NCI-H526 (cell line): Measurements from ENCODE around the gene EARS2.

Experiments used
- DNase-seq, 2 experiments: peaks; one replicate each; lab custom pipeline; 2025; lab: John Stamatoyannopoulos, UW

The EARS2 gene

DNA sequence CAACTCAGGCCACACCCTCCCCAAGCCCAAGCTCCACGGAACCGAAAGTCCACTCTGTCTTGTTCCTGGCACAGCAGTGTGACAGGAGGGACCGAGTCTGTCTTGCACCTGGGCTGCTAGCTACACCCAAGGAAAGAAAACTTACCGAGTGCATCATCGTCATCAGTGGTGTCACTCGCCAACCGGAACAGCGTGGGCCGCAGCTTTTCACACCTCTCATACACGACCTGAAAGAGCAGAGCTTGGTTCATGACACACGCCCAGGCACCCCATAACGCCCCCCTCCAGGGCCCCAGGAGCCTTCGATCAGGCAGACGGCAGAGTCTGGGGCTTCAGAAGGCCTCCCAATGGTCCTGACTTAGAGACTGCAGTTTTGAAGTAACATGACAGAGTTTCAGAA is 74.4 kb downstream of the EARS2 start:
- no peak for DNase-seq

DNA sequence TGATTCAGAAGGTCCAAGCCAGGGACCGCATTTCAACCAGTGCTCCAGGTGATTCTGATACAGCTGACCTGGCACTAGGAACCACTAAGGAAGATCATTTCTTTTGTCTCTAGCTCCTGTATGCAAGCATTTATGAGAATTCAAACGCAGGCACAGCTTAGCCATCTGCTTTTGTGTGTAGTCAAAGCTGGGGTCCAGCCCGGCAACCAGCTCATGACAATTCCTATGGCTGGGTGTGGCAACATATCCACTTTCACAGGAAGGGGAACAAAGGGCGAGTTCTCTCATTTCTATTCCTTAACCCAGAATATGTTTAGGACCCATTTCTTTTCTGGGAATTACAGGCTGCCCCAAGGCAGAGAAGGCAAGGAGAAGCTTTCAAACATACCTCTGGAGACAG is 76.9 kb downstream of the EARS2 start:
- no peak for DNase-seq

DNA sequence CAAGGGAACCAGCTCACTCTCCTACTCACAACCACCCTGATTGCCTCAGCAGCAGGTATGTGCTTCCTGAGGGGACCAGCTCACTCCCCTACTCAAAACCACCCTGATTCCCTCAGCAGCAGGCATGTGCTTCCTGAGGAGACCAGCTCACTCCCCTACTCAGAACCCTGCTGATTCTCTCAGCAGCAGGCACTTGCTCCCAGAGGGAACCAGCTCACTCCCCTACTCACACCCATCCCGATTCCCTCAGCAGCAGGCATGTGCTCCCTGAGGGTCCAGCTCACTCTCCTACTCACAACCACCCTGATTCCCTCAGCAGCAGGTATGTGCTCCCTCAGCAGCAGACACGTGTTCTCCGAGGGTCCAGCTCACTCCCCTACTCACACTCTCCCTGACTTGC is 78.0 kb downstream of the EARS2 start:
- DNase-seq: no peak

DNA sequence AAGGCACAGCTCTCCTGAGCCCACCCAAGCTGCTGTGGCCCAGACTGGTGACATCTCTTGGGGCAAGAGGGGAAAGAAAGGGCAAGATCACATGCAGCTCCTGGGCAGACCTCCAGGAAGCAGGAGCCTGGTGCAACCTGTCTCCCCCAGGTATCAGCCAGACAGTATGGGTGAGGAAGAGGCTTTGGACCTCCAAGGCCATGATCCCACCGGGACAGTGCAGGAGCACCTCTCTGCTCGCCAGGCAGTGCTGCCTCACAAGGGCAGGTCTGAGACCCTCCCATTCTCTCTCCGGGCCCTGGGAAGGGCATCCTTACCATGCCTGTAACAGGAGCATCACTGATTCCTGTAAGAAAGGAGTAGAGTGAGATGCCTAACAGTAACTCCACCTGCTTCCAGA is 78.6 kb downstream of the EARS2 start:
- no peak for DNase-seq

DNA sequence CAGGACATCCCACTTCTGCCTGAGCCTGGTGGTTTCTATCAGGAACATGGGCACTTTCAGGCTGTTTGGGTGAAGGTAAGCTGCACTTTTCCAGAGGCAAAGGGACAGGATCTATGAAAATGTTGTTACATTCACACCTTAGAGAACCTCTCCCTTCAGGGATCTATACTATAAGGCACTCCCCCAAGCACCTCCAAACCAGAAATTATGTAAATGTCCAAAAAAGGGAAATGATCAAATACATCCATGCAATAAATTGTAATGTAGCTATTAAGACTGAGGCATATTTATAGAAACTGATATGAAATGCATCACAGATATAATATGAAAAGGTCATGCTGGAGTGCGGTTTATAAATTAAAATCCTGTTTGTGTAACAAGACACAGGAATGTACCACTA is 80.9 kb downstream of the EARS2 start:
- no peak for DNase-seq
